Smooth muscle cell (in vitro differentiated cells): Measurements from ENCODE around the gene CSH2. TPM values are rescaled to one million over a fixed set of nuclear protein-coding genes. Genes with fewer than 3 reads are reported as not detected.

Experiments
- DNase-seq: peaks from one replicate; lab custom pipeline; 2025; ENCODE audit not compliant: unreplicated experiment; lab: John Stamatoyannopoulos, UW
- H2AFZ ChIP-seq: fragments of 200-600 bp; sonication (generic); 2 replicates; pipeline ENCODE4 v1.6.0; 2016; ENCODE audit warnings: antibody characterized with exemption, low read depth, mild to moderate bottlenecking
- H3F3A ChIP-seq: fragments of 200-600 bp; sonication (generic); 2 replicates; pipeline ENCODE4 v1.6.0; 2017; ENCODE audit warnings: antibody characterized with exemption, low read depth
- H3K27ac ChIP-seq: fragments of 200-600 bp; sonication (generic); 2 replicates; pipeline ENCODE4 v1.5.1; 2016; ENCODE audit warnings: low read depth, mild to moderate bottlenecking
- H3K27me3 ChIP-seq: fragments of 200-600 bp; sonication (generic); 2 replicates; pipeline ENCODE4 v1.6.1; 2016; ENCODE audit warnings: low read depth, mild to moderate bottlenecking
- H3K36me3 ChIP-seq: fragments of 200-600 bp; sonication (generic); 2 replicates; pipeline ENCODE4 v1.5.1; 2016; ENCODE audit warnings: low read depth
- H3K4me1 ChIP-seq: fragments of 200-600 bp; sonication (generic); 2 replicates; pipeline ENCODE4 v1.5.1; 2016; ENCODE audit warnings: low read depth
- H3K4me2 ChIP-seq: fragments of 200-600 bp; sonication (generic); 2 replicates; pipeline ENCODE4 v1.6.0; 2016; ENCODE audit warnings: mild to moderate bottlenecking
- H3K4me3 ChIP-seq: fragments of 200-600 bp; sonication (generic); 2 replicates; pipeline ENCODE4 v1.5.1; 2016; ENCODE audit warnings: mild to moderate bottlenecking
- H3K79me2 ChIP-seq: fragments of 200-600 bp; sonication (generic); 2 replicates; pipeline ENCODE4 v1.6.0; 2016; ENCODE audit warnings: low read depth, mild to moderate bottlenecking
- H3K9ac ChIP-seq: fragments of 200-600 bp; sonication (generic); 2 replicates; pipeline ENCODE4 v1.6.0; 2016; ENCODE audit warnings: low read depth
- H3K9me3 ChIP-seq: fragments of 200-600 bp; sonication (generic); replicated peaks from 2 replicates; pipeline ENCODE4 v1.5.1; 2016; ENCODE audit warnings: low read depth
- H4K20me1 ChIP-seq: fragments of 200-600 bp; sonication (generic); 2 replicates; pipeline ENCODE4 v1.6.0; 2016; ENCODE audit warnings: low read depth
- WGBS: methylation state at CpG from one replicate; pipeline ENCODE4 v1.1.7; 2016; ENCODE audit warnings: low lambda C conversion rate; 5-methylcytosine and 5-hydroxymethylcytosine counted together
- polyA plus RNA-seq: library from polyadenylated mRNA; unstranded; fragments of >200 nt; fragmentation: Nextera tagmentation; extraction: Ambion mirVana; gene quantifications from 2 replicates; pipeline ENCODE4 v1.2.1, GENCODE V29; 2016
- total RNA-seq: library from RNA; depleted of rRNA; stranded (reverse); fragments of >200 nt; gene quantifications from 2 replicates; pipeline ENCODE4 v1.2.3, GENCODE V29; 2014
- TF ChIP-seq, protein P1 (sequence below): fragments of 200-600 bp; sonication (generic); IDR thresholded peaks from 2 replicates; pipeline ENCODE4 v1.5.1; 2017; ENCODE audit warnings: borderline replicate concordance, mild to moderate bottlenecking, antibody characterized with exemption; ENCODE audit not compliant: insufficient read depth, poor library complexity, severe bottlenecking

CSH2 gene
- total and polyA plus RNA-seq, 2 experiments from 2014 or later: not detected

DNA sequence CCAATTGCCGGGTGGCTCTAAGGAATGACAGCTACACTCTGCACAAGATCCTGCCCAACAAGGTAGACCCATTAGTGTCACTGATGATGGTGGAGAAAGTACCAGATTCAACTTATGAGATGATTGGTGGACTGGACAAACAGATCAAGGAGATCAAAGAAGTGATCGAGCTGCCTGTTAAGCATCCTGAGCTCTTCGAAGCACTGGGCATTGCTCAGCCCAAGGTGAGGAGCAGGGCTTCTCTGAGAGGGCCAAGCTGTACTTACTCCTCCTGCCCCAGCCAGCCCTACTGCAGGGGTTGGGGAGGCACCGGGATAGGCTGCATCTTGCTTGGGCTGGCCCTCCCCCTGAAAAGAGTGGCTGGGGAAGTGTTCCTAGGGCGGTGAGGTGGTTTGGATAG is 43.2 kb downstream of the CSH2 start:
- H3K9me3 ChIP-seq: no peaks in the 10 kb centered on the region
- no peak overlapping the region for H3K27ac ChIP-seq
- H3K4me2 ChIP-seq: no peak overlapping the region
- TF ChIP-seq, protein P1, sequence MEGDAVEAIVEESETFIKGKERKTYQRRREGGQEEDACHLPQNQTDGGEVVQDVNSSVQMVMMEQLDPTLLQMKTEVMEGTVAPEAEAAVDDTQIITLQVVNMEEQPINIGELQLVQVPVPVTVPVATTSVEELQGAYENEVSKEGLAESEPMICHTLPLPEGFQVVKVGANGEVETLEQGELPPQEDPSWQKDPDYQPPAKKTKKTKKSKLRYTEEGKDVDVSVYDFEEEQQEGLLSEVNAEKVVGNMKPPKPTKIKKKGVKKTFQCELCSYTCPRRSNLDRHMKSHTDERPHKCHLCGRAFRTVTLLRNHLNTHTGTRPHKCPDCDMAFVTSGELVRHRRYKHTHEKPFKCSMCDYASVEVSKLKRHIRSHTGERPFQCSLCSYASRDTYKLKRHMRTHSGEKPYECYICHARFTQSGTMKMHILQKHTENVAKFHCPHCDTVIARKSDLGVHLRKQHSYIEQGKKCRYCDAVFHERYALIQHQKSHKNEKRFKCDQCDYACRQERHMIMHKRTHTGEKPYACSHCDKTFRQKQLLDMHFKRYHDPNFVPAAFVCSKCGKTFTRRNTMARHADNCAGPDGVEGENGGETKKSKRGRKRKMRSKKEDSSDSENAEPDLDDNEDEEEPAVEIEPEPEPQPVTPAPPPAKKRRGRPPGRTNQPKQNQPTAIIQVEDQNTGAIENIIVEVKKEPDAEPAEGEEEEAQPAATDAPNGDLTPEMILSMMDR: no peak
- no peaks in the 10 kb centered on the region for H3F3A ChIP-seq
- no peak for DNase-seq
- WGBS: 96% methylated on average over 5 of the region's 5 CpGs
- H3K9ac ChIP-seq: no peak overlapping the region
- peaks cover 34% of the 10 kb centered on the region for H3K79me2 ChIP-seq
- peaks cover 14% of the 10 kb centered on the region for H3K4me1 ChIP-seq
- H3K36me3 ChIP-seq: no peaks in the 10 kb centered on the region
- no peak overlapping the region for H3K4me3 ChIP-seq
- no peak overlapping the region for H2AFZ ChIP-seq
- peaks cover 7% of the 10 kb centered on the region for H4K20me1 ChIP-seq
- no peaks in the 10 kb centered on the region for H3K27me3 ChIP-seq

DNA sequence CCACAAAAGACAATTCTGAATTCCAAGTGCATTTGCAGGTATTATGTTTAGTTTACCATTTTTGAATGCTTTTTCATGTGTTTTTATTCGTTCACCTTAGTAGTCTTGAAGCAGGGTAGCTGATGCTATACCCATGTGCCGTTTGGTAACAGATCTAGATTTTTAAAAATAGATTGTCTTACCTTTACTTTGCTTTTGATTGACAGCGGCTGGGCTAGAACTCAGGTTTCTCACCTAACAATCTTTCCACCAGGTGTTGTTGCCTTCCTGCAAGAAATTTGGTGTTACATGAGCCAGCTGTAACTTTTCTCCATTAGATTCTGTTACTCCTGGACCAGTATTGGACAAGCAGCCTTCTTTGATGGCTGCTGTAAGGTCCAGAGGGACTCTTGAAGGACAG is 44.5 kb downstream of the CSH2 start:
- WGBS: 100% methylated on average over 3 of the region's 3 CpGs
- H3F3A ChIP-seq: no peaks in the 10 kb centered on the region
- no peak overlapping the region for H3K9ac ChIP-seq
- H3K79me2 ChIP-seq: peaks cover 34% of the 10 kb centered on the region
- H3K27me3 ChIP-seq: no peaks in the 10 kb centered on the region
- H3K36me3 ChIP-seq: no peaks in the 10 kb centered on the region
- H2AFZ ChIP-seq: no peak overlapping the region
- TF ChIP-seq, protein P1: no peak
- H3K4me1 ChIP-seq: peaks cover 14% of the 10 kb centered on the region
- no peak for DNase-seq
- peaks cover 3% of the 10 kb centered on the region for H4K20me1 ChIP-seq
- H3K4me3 ChIP-seq: no peak overlapping the region
- H3K27ac ChIP-seq: no peak overlapping the region
- peak overlapping the region; percentile 95 for H3K4me2 ChIP-seq
- H3K9me3 ChIP-seq: no peaks in the 10 kb centered on the region

DNA sequence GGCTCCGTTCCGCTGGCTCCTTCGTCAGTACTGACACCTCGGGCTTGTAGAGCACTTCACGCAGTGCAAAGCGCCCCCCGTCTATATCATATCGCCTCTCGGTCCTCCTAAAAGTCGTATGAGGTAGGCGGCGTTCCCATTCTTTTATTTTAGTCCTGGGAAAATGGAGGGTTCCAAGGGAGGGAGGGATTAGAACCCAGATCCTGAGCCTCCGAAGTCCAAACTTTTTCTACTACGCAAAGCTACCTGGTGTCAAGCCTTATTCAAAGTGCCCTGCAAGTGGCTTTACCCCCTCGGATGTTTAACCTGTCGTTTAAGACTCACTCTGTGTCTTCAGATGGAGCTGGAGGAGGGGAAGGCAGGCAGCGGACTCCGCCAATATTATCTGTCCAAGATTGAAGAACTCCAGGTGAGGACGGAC is 45.7 kb downstream of the CSH2 start:
- Histone ChIP-seq H2AFZ (peak overlapping the region; percentile 99), H3K4me1 (peaks cover 14% of the 10 kb centered on the region), H3K4me3 (peak overlapping the region; percentile 71), H3K9me3 (no peaks in the 10 kb centered on the region), H3F3A (no peaks in the 10 kb centered on the region), H3K9ac (peak overlapping the region; percentile 97), H4K20me1 (peaks cover 3% of the 10 kb centered on the region), H3K36me3 (no peaks in the 10 kb centered on the region), H3K4me2 (peak overlapping the region; percentile 95), H3K79me2 (peaks cover 34% of the 10 kb centered on the region), H3K27ac (peak overlapping the region; percentile 95), H3K27me3 (no peaks in the 10 kb centered on the region)
- DNase-seq: no peak
- WGBS: 4% methylated on average over 19 of the region's 19 CpGs
- TF ChIP-seq, protein P1: no peak
